Stimulated activated CD8-positive, alpha-beta memory T cell treated with anti-CD3 and anti-CD28 coated beads, Interleukin-15, amount 100 ng/mL, for 48 hours (primary cell): ENCODE results near the gene RPSA.
"Not testable (repeated sequence)": the region's sequence is repeated elsewhere in the genome, so short reads cannot be mapped to it uniquely, and the experiment has no call there.

Experiments used
- DNase-seq, 2 donors: peaks; one replicate each; pipeline ENCODE4 v3.0.0-alpha.2; 2020; ENCODE audit warnings: low read depth in 2 of 2

The RPSA gene

DNA sequence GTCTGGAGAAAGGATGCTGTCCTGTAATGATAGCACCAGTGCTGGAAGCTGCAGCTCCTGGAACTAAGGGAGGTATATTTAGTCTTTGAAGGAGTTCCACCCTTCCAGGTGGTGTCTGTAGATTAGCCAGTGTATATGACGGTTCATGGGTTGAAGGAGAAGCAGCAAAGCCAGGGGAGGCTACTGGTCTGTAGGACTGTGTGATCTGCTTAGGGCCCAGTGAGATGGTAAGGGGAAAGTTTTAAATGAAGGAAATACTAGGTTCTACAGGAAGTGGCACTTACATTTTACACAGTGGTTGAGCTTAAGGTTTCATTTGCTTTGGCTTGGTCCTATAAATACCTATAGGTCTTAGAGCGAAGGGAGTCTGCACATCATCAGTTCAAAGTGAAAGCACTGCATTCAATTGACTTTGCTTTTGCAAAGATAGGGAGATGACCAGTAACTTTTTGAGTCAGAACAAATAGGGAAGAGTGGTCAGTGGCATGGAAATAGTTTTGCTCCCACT lies 17.7 kb upstream of the RPSA start:
- DNase-seq, result no peak

- DNase-seq, result no peak
Observed at GRCh38 chr3:39390181-39390580, 16.3 kb upstream of the RPSA start.

- DNase-seq, result no peak
Observed at GRCh38 chr3:39396690-39397089, 9.8 kb upstream of the RPSA start.

DNA sequence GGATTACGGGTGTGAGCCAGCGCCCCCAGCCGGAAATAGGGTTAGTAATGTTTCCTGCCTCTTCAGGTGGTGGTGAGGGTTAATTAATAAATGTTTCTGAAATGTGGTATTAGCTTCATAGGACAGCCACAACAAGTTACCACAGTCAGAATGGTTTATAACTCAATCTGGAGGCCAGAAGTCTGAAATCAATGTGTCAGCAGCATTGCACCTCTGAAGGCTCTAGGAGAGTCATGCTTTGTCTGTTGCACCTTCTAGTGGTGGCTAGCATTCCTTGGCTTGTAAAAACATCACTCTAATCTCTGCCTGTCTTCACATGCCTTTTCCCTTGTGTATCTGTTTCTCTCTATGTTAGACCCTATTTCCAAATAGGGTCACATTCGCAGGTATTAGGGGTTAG lies 7.8 kb upstream of the RPSA start:
- DNase-seq, result no peak

GRCh38 chr3:39401983-39402382 lies 4.5 kb upstream of the RPSA start:
- no peak for DNase-seq

GRCh38 chr3:39404943-39405686 lies 1.4 kb upstream of the RPSA start:
- DNase-seq, result no peak

GRCh38 chr3:39405687-39406367 lies 693 bp upstream of the RPSA start:
- no peak for DNase-seq

GRCh38 chr3:39407259-39407629 lies 724 bp downstream of the RPSA start:
- DNase-seq, result no peak

GRCh38 chr3:39407773-39408492 lies 1.4 kb downstream of the RPSA start:
- no peak for DNase-seq

DNA sequence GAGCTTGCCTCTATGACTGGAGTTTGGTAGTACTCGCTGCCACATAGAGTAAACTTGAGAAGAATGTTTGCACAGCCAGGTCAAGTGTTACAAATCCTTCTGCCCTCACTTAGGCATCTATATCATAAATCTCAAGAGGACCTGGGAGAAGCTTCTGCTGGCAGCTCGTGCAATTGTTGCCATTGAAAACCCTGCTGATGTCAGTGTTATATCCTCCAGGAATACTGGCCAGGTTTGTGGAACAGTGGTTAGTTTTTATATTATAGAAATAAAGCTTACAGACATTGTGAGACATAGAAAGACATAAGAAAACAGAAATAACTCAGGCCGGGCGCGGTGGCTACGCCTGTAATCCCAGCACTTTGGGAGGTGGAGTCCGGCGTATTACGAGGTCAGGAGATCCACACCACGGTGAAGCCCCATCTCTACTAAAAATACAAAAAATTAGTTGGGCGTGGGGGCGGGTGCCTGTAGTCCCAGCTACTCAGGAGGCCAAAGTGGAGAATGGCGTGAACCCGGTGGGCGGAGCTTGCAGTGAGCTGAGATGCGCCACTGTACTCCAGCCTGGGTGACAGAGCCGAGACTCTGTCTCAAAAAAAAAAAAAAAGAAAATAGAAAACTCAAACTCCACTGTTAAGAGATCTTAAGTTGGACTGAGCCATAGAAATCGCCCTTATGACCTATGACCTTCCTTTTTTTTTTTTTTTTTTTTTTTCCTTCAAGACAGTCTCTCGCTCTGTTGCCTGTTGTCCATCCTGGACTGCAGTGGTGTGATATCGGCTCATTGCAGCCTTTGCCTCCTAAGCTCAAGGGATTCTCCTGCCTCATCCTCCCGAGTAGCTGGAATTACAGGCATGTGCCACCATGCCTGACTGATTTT lies 2.2 kb downstream of the RPSA start:
- no peak for DNase-seq

- DNase-seq, result no peak
Observed at GRCh38 chr3:39409514-39410136, 3.1 kb downstream of the RPSA start.

GRCh38 chr3:39410893-39411292 lies 4.4 kb downstream of the RPSA start:
- DNase-seq, result no peak

- no peak for DNase-seq
Observed at GRCh38 chr3:39412668-39413260, 6.2 kb downstream of the RPSA start.

DNA sequence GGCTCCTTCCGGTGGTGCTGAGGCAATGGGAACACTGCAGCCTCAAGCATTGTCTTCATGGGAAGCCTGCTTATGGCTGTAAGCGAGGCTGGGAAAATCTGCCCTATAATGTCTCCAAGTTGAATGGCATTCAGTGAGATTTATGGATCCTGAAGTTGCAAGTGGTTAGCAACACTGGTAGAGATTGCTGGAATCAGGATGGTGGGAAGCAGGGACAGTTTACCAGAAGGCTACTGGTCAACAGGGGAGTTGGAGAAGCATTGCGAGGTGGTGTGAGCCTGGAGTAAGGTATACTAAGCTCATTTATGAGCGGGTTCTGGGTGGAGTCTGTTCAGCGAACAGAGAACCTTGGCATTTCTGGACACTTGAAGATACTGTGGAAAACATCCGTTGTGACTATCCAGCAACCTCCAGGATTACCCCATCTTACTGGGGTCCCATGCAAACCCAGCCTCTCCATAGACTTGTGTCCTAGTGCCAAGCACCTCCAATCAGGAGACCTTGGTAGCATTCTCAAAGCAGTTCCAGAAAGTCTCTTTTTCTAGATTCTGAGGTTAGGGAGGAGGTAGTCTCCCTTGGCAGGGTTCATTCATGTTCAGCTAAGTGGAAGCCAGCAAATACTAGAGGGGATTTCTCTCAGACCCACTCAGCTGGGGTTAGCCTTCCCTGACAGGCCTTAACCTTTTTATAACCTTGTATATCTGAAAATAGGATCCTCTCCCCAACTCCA lies 7.3 kb downstream of the RPSA start:
- no peak for DNase-seq

GRCh38 chr3:39414421-39414907 lies 7.9 kb downstream of the RPSA start:
- no peak for DNase-seq

DNA sequence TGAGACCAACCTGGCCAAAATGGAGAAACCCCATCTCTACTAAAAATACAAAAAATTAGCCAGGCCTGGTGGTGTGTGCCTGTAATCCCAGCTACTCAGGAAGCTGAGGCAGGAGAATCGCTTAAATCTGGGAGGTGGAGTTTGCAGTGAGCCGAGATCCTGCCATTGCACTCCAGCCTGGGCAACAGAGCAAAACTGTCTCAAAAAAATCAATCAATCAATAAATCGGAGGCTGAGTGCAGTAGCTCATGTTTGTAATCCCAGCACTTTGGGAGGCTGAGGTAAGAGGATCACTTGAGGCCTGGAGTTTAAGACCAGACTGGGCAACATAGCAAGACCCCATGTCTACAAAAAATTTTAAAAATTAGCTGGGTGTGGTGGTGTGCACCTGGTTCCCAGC lies 8.8 kb downstream of the RPSA start:
- DNase-seq, result not testable (repeated sequence)

DNA sequence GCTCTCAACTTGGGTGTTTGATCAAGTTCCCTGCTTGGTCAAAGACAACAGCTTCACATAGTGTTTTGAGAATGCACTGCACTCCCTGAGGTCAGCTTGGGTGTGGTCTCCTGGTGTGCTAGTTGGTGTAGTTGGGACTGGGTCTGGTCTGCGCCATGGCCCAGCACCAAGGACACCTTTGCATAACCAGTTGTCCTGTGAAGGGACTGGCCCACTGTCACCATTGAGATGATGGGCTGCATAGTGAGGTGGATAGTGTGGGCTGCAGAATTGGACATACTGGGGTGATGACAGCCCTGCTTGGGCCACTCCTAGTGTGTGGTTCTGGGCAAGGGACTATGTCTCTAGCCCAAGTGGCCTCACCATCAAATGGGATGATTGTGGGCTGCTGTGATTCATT lies 9.5 kb downstream of the RPSA start:
- no peak for DNase-seq

DNA sequence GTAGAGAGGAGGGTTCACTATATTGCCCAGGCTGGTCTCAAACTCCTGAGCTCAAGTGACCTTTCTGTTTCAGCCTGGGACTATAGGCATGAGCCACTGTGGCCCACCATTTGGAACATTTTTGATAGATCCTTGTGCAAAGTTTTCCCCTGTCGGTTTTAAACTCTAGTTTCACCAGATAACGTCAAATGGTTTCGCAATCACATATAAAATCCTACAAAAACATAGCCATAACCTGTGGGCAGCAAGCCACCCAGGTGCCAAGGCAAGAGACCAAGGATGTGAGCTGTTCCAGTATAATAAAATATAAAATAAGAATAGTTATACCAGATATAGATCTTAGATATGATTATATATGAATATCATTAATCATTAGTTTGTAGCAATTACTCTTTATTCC lies 10.5 kb downstream of the RPSA start:
- DNase-seq, result not testable (repeated sequence)

DNA sequence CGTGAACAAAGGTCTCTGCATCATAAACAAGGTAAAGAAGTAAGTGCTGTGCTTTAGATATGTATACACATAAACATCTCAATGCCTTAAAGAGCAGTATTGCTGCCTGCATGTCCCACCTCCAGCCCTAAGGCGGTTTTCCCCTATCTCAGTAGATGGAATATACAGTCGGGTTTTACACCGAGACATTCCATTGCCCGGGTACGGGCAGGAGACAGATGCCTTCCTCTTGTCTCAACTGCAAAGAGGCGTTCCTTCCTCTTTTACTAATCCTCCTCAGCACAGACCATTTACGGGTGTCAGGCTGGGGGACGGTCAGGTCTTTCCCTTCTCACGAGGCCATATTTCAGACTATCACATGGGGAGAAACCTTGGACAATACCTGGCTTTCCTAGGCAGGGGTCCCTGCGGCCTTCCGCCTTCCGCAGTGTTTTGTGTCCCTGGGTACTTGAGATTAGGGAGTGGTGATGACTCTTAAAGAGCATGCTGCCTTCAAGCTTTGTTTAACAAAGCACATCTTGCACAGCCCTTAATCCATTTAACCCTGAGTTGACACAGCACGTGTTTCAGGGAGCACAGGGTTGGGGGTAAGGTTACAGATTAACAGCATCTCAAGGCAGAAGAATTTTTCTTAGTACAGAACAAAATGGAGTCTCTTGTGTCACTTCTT lies 12.2 kb downstream of the RPSA start:
- not testable (repeated sequence) for DNase-seq
